H9 (cell line): ENCODE results near the gene BCKDHA. TPM values are rescaled to one million over a fixed set of nuclear protein-coding genes. Genes with fewer than 3 reads are reported as not detected.

Experiments used
- DNase-seq: peaks from one replicate; pipeline ENCODE4 v3.0.0-alpha.2; 2017
- H2AFZ ChIP-seq: one replicate; pipeline ENCODE4 v1.6.1; 2013; ENCODE audit warnings: mild to moderate bottlenecking, low read length, control low read depth, moderate library complexity
- H2AK5ac ChIP-seq: 2 replicates; pipeline ENCODE4 v1.6.1; 2013; ENCODE audit warnings: low read length, control low read depth, mixed read lengths; ENCODE audit not compliant: insufficient read length
- H2BK120ac ChIP-seq: one replicate; pipeline ENCODE4 v1.6.1; 2013; ENCODE audit warnings: low read depth, mild to moderate bottlenecking, low read length, control low read depth, inconsistent platforms; ENCODE audit not compliant: poor library complexity, severe bottlenecking
- H2BK12ac ChIP-seq: 2 replicates; pipeline ENCODE4 v1.6.1; 2013; ENCODE audit warnings: low read length, control low read depth, mixed read lengths, low read depth; ENCODE audit not compliant: insufficient read length
- H2BK15ac ChIP-seq: 2 replicates; pipeline ENCODE4 v1.6.1; 2013; ENCODE audit warnings: low read depth, low read length, control low read depth
- H2BK20ac ChIP-seq: one replicate; pipeline ENCODE4 v1.6.1; 2013; ENCODE audit warnings: low read depth, mild to moderate bottlenecking, low read length, control low read depth, inconsistent platforms; ENCODE audit not compliant: poor library complexity, severe bottlenecking
- H2BK5ac ChIP-seq: 2 replicates; pipeline ENCODE4 v1.6.1; 2013; ENCODE audit warnings: low read length, control low read depth, mixed read lengths; ENCODE audit not compliant: insufficient read length
- H3K14ac ChIP-seq: 2 replicates; pipeline ENCODE4 v1.6.1; 2013; ENCODE audit warnings: low read length, control low read depth; ENCODE audit not compliant: insufficient read depth
- H3K18ac ChIP-seq: 2 replicates; pipeline ENCODE4 v1.6.1; 2013; ENCODE audit warnings: low read depth, mild to moderate bottlenecking, mixed read lengths, low read length, control low read depth; ENCODE audit not compliant: insufficient read length
- H3K23ac ChIP-seq: 2 replicates; pipeline ENCODE4 v1.6.1; 2013; ENCODE audit warnings: low read length, control low read depth, mixed read lengths, low read depth; ENCODE audit not compliant: insufficient read length
- H3K23me2 ChIP-seq: 2 replicates; pipeline ENCODE4 v1.6.1; 2013; ENCODE audit warnings: low read depth, mild to moderate bottlenecking, mixed read lengths, low read length, control low read depth; ENCODE audit not compliant: insufficient read length, poor library complexity, severe bottlenecking
- H3K27ac ChIP-seq: 2 replicates; pipeline ENCODE4 v1.5.1; 2013; ENCODE audit warnings: low read length, control low read depth, mixed read lengths, low read depth; ENCODE audit not compliant: insufficient read length
- H3K27me3 ChIP-seq: 2 replicates; pipeline ENCODE4 v1.6.1; 2013; ENCODE audit warnings: low read length, control low read depth, inconsistent platforms; ENCODE audit not compliant: insufficient read depth
- H3K4ac ChIP-seq: 2 replicates; pipeline ENCODE4 v1.6.1; 2013; ENCODE audit warnings: low read depth, mild to moderate bottlenecking, control low read depth, inconsistent platforms, low read length, moderate library complexity
- H3K4me1 ChIP-seq: 2 replicates; pipeline ENCODE4 v1.6.1; 2013; ENCODE audit warnings: low read length, control low read depth, inconsistent platforms; ENCODE audit not compliant: insufficient read depth
- H3K4me2 ChIP-seq: 2 replicates; pipeline ENCODE4 v1.6.1; 2013; ENCODE audit warnings: low read length, control low read depth, mixed read lengths; ENCODE audit not compliant: insufficient read length, insufficient read depth
- H3K56ac ChIP-seq: 2 replicates; pipeline ENCODE4 v1.6.1; 2013; ENCODE audit warnings: low read depth, mild to moderate bottlenecking, mixed read lengths, low read length, control low read depth; ENCODE audit not compliant: insufficient read length
- H3K79me1 ChIP-seq: 2 replicates; pipeline ENCODE4 v1.6.1; 2013; ENCODE audit warnings: low read depth, mild to moderate bottlenecking, moderate library complexity, low read length, control low read depth, inconsistent platforms; ENCODE audit not compliant: insufficient read depth, poor library complexity, severe bottlenecking
- H3K79me2 ChIP-seq: 2 replicates; pipeline ENCODE4 v1.6.1; 2013; ENCODE audit warnings: low read length, control low read depth, inconsistent platforms; ENCODE audit not compliant: insufficient read depth
- H3K9ac ChIP-seq: 2 replicates; pipeline ENCODE4 v1.6.1; 2013; ENCODE audit warnings: low read length, control low read depth, mixed read lengths; ENCODE audit not compliant: insufficient read length; ENCODE audit errors: extremely low read depth
- H3K9me3 ChIP-seq: one replicate; pipeline ENCODE4 v1.6.1; 2013; ENCODE audit warnings: low read depth, low read length, inconsistent platforms; ENCODE audit not compliant: control insufficient read depth
- H3T11ph ChIP-seq: one replicate; pipeline ENCODE4 v1.6.1; 2013; ENCODE audit warnings: mild to moderate bottlenecking, low read length, control low read depth, inconsistent platforms
- H4K20me1 ChIP-seq: one replicate; pipeline ENCODE4 v1.6.1; 2013; ENCODE audit not compliant: control insufficient read depth, insufficient read length, insufficient read depth
- H4K5ac ChIP-seq: 2 replicates; pipeline ENCODE4 v1.6.1; 2013; ENCODE audit warnings: low read depth, mild to moderate bottlenecking, mixed read lengths, low read length, control low read depth; ENCODE audit not compliant: insufficient read length
- H4K8ac ChIP-seq: replicated peaks from 2 replicates; pipeline ENCODE4 v1.6.1; 2013; ENCODE audit warnings: low read length, control low read depth, mixed read lengths, low read depth; ENCODE audit not compliant: insufficient read length
- H4K91ac ChIP-seq: 2 replicates; pipeline ENCODE4 v1.6.1; 2013; ENCODE audit warnings: low read depth, mild to moderate bottlenecking, moderate library complexity, mixed read lengths, low read length, control low read depth; ENCODE audit not compliant: insufficient read length
- H3K27ac Mint-ChIP-seq, 3 experiments: 2 replicates in 2 of 3; 3 replicates in 1 of 3; pipeline ENCODE4 v1.8.0; 2020 to 2021; ENCODE audit warnings: mixed read lengths in 3 of 3, mild to moderate bottlenecking in 1 of 3, moderate library complexity in 1 of 3
- H3K27me3 Mint-ChIP-seq: 2 replicates; pipeline ENCODE4 v1.8.0; 2021; ENCODE audit warnings: low read depth, mild to moderate bottlenecking, moderate library complexity, mixed read lengths
- H3K36me3 Mint-ChIP-seq, 3 experiments: 2 replicates in 2 of 3; 3 replicates in 1 of 3; pipeline ENCODE4 v1.8.0; 2020 to 2021; ENCODE audit warnings: low read depth in 3 of 3, mixed read lengths in 3 of 3; ENCODE audit not compliant: insufficient read depth in 1 of 3
- H3K4me1 Mint-ChIP-seq, 2 experiments: 2 replicates each; pipeline ENCODE4 v1.8.0; 2020; ENCODE audit warnings: mixed read lengths in 2 of 2
- H3K4me3 Mint-ChIP-seq, 2 experiments: 2 replicates in 1 of 2; 3 replicates in 1 of 2; pipeline ENCODE4 v1.8.0; 2020 to 2021; ENCODE audit warnings: mild to moderate bottlenecking in 2 of 2, mixed read lengths in 2 of 2, moderate library complexity in 1 of 2
- H3K9me3 Mint-ChIP-seq, 2 experiments: 2 replicates in 1 of 2; 3 replicates in 1 of 2; pipeline ENCODE4 v1.8.0; 2020; ENCODE audit warnings: mild to moderate bottlenecking in 2 of 2, mixed read lengths in 2 of 2, moderate library complexity in 1 of 2
- CTCF ChIP-seq: fragments of 200-600 bp; sonication (generic); conservative IDR thresholded peaks from 3 replicates; pipeline ENCODE4 v1.8.0; 2021; ENCODE audit warnings: antibody characterized with exemption, mild to moderate bottlenecking
- WGBS: extraction: QIAGEN DNeasy Blood & Tissue Kit; methylation state at CpG from one replicate; pipeline ENCODE4 v1.1.7; 2013; ENCODE audit warnings: missing lambda C conversion rate, low lambda C conversion rate, mixed read lengths; ENCODE audit not compliant: insufficient read length; ENCODE audit errors: extremely low coverage; 5-methylcytosine and 5-hydroxymethylcytosine counted together
- total RNA-seq: library from RNA; stranded (reverse); gene quantifications from 2 replicates; pipeline ENCODE4 v1.2.1, GENCODE V29; 2021

BCKDHA gene
- total RNA-seq, 1 experiment from 2014 or later: 21.1 TPM

DNA sequence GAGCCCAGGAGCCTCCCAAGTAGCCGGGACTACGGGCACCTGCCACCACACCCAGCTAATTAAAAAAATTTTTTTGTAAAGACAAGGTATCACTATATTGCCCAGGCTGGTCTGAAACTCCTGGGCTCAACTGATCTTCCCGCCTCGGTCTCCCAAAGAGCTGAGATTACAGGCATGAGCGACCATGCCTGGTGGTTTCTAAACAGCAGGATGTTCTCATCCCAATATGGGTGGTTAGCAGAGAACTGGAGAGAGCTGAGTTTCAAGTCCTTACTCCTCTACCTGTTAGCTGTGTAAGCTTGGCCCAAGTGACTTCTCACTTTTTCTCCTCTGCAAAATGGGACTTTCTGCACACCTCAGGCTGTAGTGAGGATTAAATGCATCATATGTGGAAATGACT lies 13.3 kb upstream of the BCKDHA start:
- Histone ChIP-seq H3K23me2 (no peaks in the 10 kb centered on the region), H3K18ac (no peak overlapping the region), H3K79me1 (no peaks in the 10 kb centered on the region), H2BK20ac (no peak overlapping the region), H3K14ac (no peak overlapping the region), H4K8ac (no peak overlapping the region), H2BK15ac (no peak overlapping the region), H3K79me2 (no peaks in the 10 kb centered on the region), H2BK120ac (no peak overlapping the region), H4K20me1 (no peaks in the 10 kb centered on the region), H3K27me3 (no peaks in the 10 kb centered on the region), H3K4ac (no peak overlapping the region), H4K91ac (no peak overlapping the region), H3K4me2 (no peak overlapping the region), H2AK5ac (no peak overlapping the region), H3K27ac (no peak overlapping the region), H3T11ph (no peak overlapping the region), H3K4me1 (no peaks in the 10 kb centered on the region), H2BK5ac (no peak overlapping the region), H3K9ac (no peak overlapping the region), H3K23ac (no peak overlapping the region), H3K9me3 (no peaks in the 10 kb centered on the region), H2BK12ac (no peak overlapping the region), H2AFZ (no peak overlapping the region), H4K5ac (no peak overlapping the region), H3K56ac (peak overlapping the region; percentile 21)
- no peaks in the 10 kb centered on the region for H3K9me3 Mint-ChIP-seq
- no peak overlapping the region for H3K4me3 Mint-ChIP-seq
- peaks cover 2% of the 10 kb centered on the region; the same call in 1 of the 2 replicates for H3K27me3 Mint-ChIP-seq
- peaks cover 2 to 38% (median 9%) of the 10 kb centered on the region in 3 experiments; a peak in 6 of 7 replicates for H3K36me3 Mint-ChIP-seq
- no peaks in the 10 kb centered on the region for H3K4me1 Mint-ChIP-seq
- peak overlapping the region in 2 of 3 experiments; percentile 36 to 85; a peak in 2 of 7 replicates for H3K27ac Mint-ChIP-seq
- no CpG with 5 or more reads among the region's 5 CpGs for WGBS
- no peak for DNase-seq
- no peak for TF ChIP-seq CTCF
